HepG2 (cell line): ENCODE measurements around the gene INSR. TPM values are rescaled to one million over a fixed set of nuclear protein-coding genes. Genes with fewer than 3 reads are reported as not detected.
A peak's percentile ranks its signal among the peaks of the same experiment; 100 is the strongest.

Experiments
- ATAC-seq: fragments of 200-7000 bp; cut with Tn5 transposase; 3 replicates; pipeline ENCODE4 v1.9.1; 2020; ENCODE audit warnings: mild to moderate bottlenecking, moderate library complexity
- BruUV-seq: library from RNA; stranded (reverse); fragments of 400-500 nt; replicated peaks from 2 replicates; lab custom pipeline; 2021; lab: Mats Ljungman, UMichigan
- CTCF ChIA-PET: fragments of 300-600 bp; formaldehyde crosslinking; extraction: SDS; loops from one replicate; lab custom pipeline; 2021; ENCODE audit warnings: low total read pairs, inconsistent platforms, low intra/inter-chr PET ratio; lab: Yijun Ruan, JAX
- POLR2A ChIA-PET: fragments of 350-600 bp; sonication (Branson Sonifier 250); formaldehyde crosslinking; loops from one replicate; lab custom pipeline; 2020; ENCODE audit warnings: antibody characterized with exemption, inconsistent platforms; lab: Yijun Ruan, JAX
- DNase-seq: peaks from one replicate; pipeline ENCODE4 v3.0.0-alpha.2; 2015; ENCODE audit warnings: low spot score
- FAIRE-seq: peaks from 3 replicates; lab custom pipeline; 2011; peaks lifted over from hg19 to GRCh38; lab: Jason Lieb, UNC
- H2AFZ ChIP-seq: one replicate; pipeline ENCODE4 v1.6.1; 2011; ENCODE audit warnings: low read length, inconsistent platforms
- H3K27ac ChIP-seq: fragments of 300-600 bp; 3 replicates; pipeline ENCODE4 v1.8.0; 2011; ENCODE audit warnings: mixed run types, mild to moderate bottlenecking, mixed read lengths, low read length, inconsistent platforms; ENCODE audit not compliant: insufficient read depth; ENCODE audit errors: extremely low read length
- H3K27me3 ChIP-seq, 2 experiments: fragments of 200-600 bp in 1 of 2; 2 replicates in 1 of 2; 3 replicates in 1 of 2; pipeline versions ENCODE4 v1.6.0 to v1.8.0; 2011; ENCODE audit warnings: low read length in 2 of 2, mild to moderate bottlenecking in 2 of 2, moderate library complexity in 2 of 2, inconsistent platforms in 1 of 2; ENCODE audit not compliant: insufficient read depth in 2 of 2, control insufficient read depth in 1 of 2
- H3K36me3 ChIP-seq, 2 experiments: fragments of 200-600 bp in 1 of 2; replicated peaks in 1 of 2; 2 replicates in 1 of 2; 3 replicates in 1 of 2; pipeline versions ENCODE4 v1.5.1 to v1.8.0; 2011; ENCODE audit warnings: low read length in 2 of 2, inconsistent platforms in 1 of 2; ENCODE audit not compliant: insufficient read depth in 2 of 2, control insufficient read depth in 1 of 2
- H3K4me1 ChIP-seq: 2 replicates; pipeline ENCODE4 v1.5.1; 2012; ENCODE audit warnings: low read length, inconsistent platforms; ENCODE audit not compliant: insufficient read depth
- H3K4me2 ChIP-seq: 2 replicates; pipeline ENCODE4 v1.6.0; 2011; ENCODE audit warnings: low read depth, low read length, inconsistent platforms
- H3K4me3 ChIP-seq, 3 experiments: fragments of 200-600 bp in 1 of 3; sonication (generic), shearing (Covaris generic) in 1 of 3; replicated peaks in 1 of 3; 2 replicates each; pipeline ENCODE4 v1.5.1; 2011 to 2016; ENCODE audit warnings: low read length in 3 of 3, inconsistent platforms in 2 of 3, low read depth in 2 of 3, mild to moderate bottlenecking in 2 of 3, control low read depth in 1 of 3, mixed read lengths in 1 of 3; ENCODE audit not compliant: insufficient read depth in 1 of 3
- H3K79me2 ChIP-seq: one replicate; pipeline ENCODE4 v1.6.1; 2011; ENCODE audit warnings: low read length, inconsistent platforms; ENCODE audit not compliant: insufficient read depth
- H3K9ac ChIP-seq: 2 replicates; pipeline ENCODE4 v1.6.0; 2011; ENCODE audit warnings: mild to moderate bottlenecking, low read depth, low read length, inconsistent platforms; ENCODE audit not compliant: insufficient read depth
- H3K9me3 ChIP-seq: 2 replicates; pipeline ENCODE4 v1.5.1; 2012; ENCODE audit warnings: mild to moderate bottlenecking, low read length
- H4K20me1 ChIP-seq: 2 replicates; pipeline ENCODE4 v1.6.0; 2011; ENCODE audit warnings: inconsistent platforms, mild to moderate bottlenecking, low read length, moderate library complexity; ENCODE audit not compliant: insufficient read depth
- BCLAF1 ChIP-seq: fragments of 450-650 bp; IDR thresholded peaks from 2 replicates; pipeline ENCODE4 v1.6.1; 2017; ENCODE audit warnings: mild to moderate bottlenecking
- FOXC1 ChIP-seq: sonication (generic); formaldehyde crosslinking; IDR thresholded peaks from 2 replicates; pipeline ENCODE4 v1.8.0; 2022; ENCODE audit warnings: mild to moderate bottlenecking, missing genetic modification reagents, borderline replicate concordance
- HOMEZ ChIP-seq: IDR thresholded peaks from 2 replicates; pipeline ENCODE4 v1.6.1; 2016; ENCODE audit warnings: low read depth
- NCOA1 ChIP-seq: sonication (generic); formaldehyde crosslinking; IDR thresholded peaks from 2 replicates; pipeline ENCODE4 v1.9.0; 2021; ENCODE audit warnings: missing genetic modification reagents
- ONECUT2 ChIP-seq: sonication (generic); formaldehyde crosslinking; IDR thresholded peaks from 2 replicates; pipeline ENCODE4 v1.4.0; 2020; ENCODE audit warnings: missing genetic modification reagents
- PPARG ChIP-seq: conservative IDR thresholded peaks from 2 replicates; pipeline ENCODE4 v1.6.1; 2016; ENCODE audit warnings: missing biosample characterization, missing genetic modification reagents
- RFXANK ChIP-seq: IDR thresholded peaks from 2 replicates; pipeline ENCODE4 v1.6.1; 2016
- ZBTB4 ChIP-seq: sonication (generic); formaldehyde crosslinking; IDR thresholded peaks from 2 replicates; pipeline ENCODE4 v1.4.0; 2020; ENCODE audit warnings: missing genetic modification reagents, mild to moderate bottlenecking, borderline replicate concordance
- ZFP36L1 ChIP-seq: sonication (generic); formaldehyde crosslinking; IDR thresholded peaks from 2 replicates; pipeline ENCODE4 v1.8.0; 2022; ENCODE audit warnings: mild to moderate bottlenecking, missing genetic modification reagents, moderate library complexity
- ZNF121 ChIP-seq: sonication (generic); formaldehyde crosslinking; IDR thresholded peaks from 2 replicates; pipeline ENCODE4 v1.5.0; 2020; ENCODE audit warnings: mild to moderate bottlenecking, missing genetic modification reagents
- ZNF446 ChIP-seq: sonication (generic); formaldehyde crosslinking; IDR thresholded peaks from 2 replicates; pipeline ENCODE4 v1.5.0; 2020; ENCODE audit warnings: mild to moderate bottlenecking, missing genetic modification reagents
- ZNF543 ChIP-seq: sonication (generic); formaldehyde crosslinking; IDR thresholded peaks from 2 replicates; pipeline ENCODE4 v1.4.0; 2020; ENCODE audit warnings: mild to moderate bottlenecking, missing genetic modification reagents
- ZNF616 ChIP-seq: sonication (generic); formaldehyde crosslinking; IDR thresholded peaks from 2 replicates; pipeline ENCODE4 v1.5.0; 2020; ENCODE audit warnings: low read depth, mild to moderate bottlenecking, missing genetic modification reagents
- ZNF770 ChIP-seq: sonication (generic); formaldehyde crosslinking; IDR thresholded peaks from 2 replicates; pipeline ENCODE4 v1.5.0; 2020; ENCODE audit warnings: mild to moderate bottlenecking, missing genetic modification reagents
- ZSCAN9 ChIP-seq: IDR thresholded peaks from 2 replicates; pipeline ENCODE4 v1.6.1; 2016; ENCODE audit warnings: borderline replicate concordance
- WGBS: methylation state at CpG from one replicate; pipeline ENCODE4 v1.1.6; 2017; ENCODE audit warnings: low lambda C conversion rate; 5-methylcytosine and 5-hydroxymethylcytosine counted together
- in situ Hi-C: cut with HindIII; loops from 2 replicates; pipeline ENCODE4 v1.10.0; 2017; ENCODE audit warnings: low pct_unique_long_range_greater_than_20kb; ENCODE audit not compliant: extremely low pct_ligation_motif_present
- intact Hi-C: fragments of 100-400 bp; cut with micrococcal nuclease; formaldehyde crosslinking; loops from one replicate; pipeline ENCODE4 v1.10.0; 2022; ENCODE audit not compliant: unreplicated experiment
- polyA plus RNA-seq, 8 experiments: library from polyadenylated mRNA; depleted of rRNA in 3 of 8; stranded (reverse) in 7 of 8; unstranded in 1 of 8; fragments of >200 nt; fragmentation: Illumina TruSeq in 4 of 8; extraction: Trizol in 4 of 8; gene quantifications; 2 replicates each; pipeline versions ENCODE4 v1.2.1 to v1.2.3, GENCODE V29; 2011 to 2016; ENCODE audit warnings: low read depth in 4 of 8, missing spikeins in 1 of 8, mixed read lengths in 1 of 8; ENCODE audit not compliant: insufficient read depth in 1 of 8
- total RNA-seq, 5 experiments: library from RNA; depleted of rRNA; stranded (reverse); fragments of >200 nt; fragmentation: Illumina TruSeq; extraction: Trizol; gene quantifications; 2 replicates each; pipeline ENCODE4 v1.2.3, GENCODE V29; 2016; ENCODE audit warnings: low read depth in 1 of 5

The INSR gene
- total and polyA plus RNA-seq, 2 of the 13 experiments (the other 11 are each of a cell fraction or from before 2014, with no cell fraction given), result 24.2 to 29.8 TPM

- 95% methylated on average over 10 of the region's 10 CpGs for WGBS
- intact Hi-C loops, result no loop called here
- Histone ChIP-seq H3K36me3 (peaks cover 8 to 14% of the 10 kb centered on the region in 2 experiments; a peak in 4 of 5 replicates), H3K27me3 (no peaks in the 10 kb centered on the region), H3K4me1 (peaks cover 20% of the 10 kb centered on the region), H3K27ac (no peak overlapping the region), H3K4me2 (no peak overlapping the region), H3K9me3 (no peaks in the 10 kb centered on the region), H2AFZ (no peak overlapping the region), H3K4me3 (no peak overlapping the region), H4K20me1 (peaks cover 3% of the 10 kb centered on the region; the same call in 1 of the 2 replicates), H3K9ac (no peak overlapping the region), H3K79me2 (peaks cover 6% of the 10 kb centered on the region)
- TF ChIP-seq BCLAF1, result no peak
- no peak for TF ChIP-seq HOMEZ
- no peak for TF ChIP-seq ZNF543 (CRISPR knock-in tag)
- peak; percentile 40; the same call in 1 of the 2 replicates for TF ChIP-seq ZNF770 (CRISPR knock-in tag)
- no peak for TF ChIP-seq ZFP36L1 (CRISPR knock-in tag)
- TF ChIP-seq PPARG (CRISPR knock-in tag), result no peak
- TF ChIP-seq FOXC1 (CRISPR knock-in tag), result no peak
- TF ChIP-seq ONECUT2 (CRISPR knock-in tag), result no peak
- no peak for TF ChIP-seq ZBTB4 (CRISPR knock-in tag)
- no peak for TF ChIP-seq ZNF446 (CRISPR knock-in tag)
- no peak for TF ChIP-seq RFXANK (CRISPR knock-in tag)
- no peak for TF ChIP-seq NCOA1 (CRISPR knock-in tag)
- peak; percentile 58 for TF ChIP-seq ZNF121 (CRISPR knock-in tag)
- TF ChIP-seq ZNF616 (CRISPR knock-in tag), result no peak
- no peak for TF ChIP-seq ZSCAN9 (CRISPR knock-in tag)
- ChIA-PET POLR2A (no interaction called here), CTCF (no interaction called here)
- in situ Hi-C loops, result no loop called here
- BruUV-seq, result no TSS peak
- ATAC-seq (no peak), DNase-seq (no peak), FAIRE-seq (no peak)
Observed at GRCh38 chr19:7187605-7188339, 106.4 kb downstream of the INSR start.
